GM12892 (cell line): ENCODE measurements around the gene RBMS1.

Experiments
- POLR2A ChIP-seq: IDR thresholded peaks from 2 replicates; pipeline ENCODE4 v1.6.1; 2011; ENCODE audit warnings: low read depth, low read length, control low read depth
- POLR2AphosphoS5 ChIP-seq: IDR thresholded peaks from 2 replicates; pipeline ENCODE4 v1.6.1; 2011; ENCODE audit warnings: low read depth, low read length, control low read depth

DNA sequence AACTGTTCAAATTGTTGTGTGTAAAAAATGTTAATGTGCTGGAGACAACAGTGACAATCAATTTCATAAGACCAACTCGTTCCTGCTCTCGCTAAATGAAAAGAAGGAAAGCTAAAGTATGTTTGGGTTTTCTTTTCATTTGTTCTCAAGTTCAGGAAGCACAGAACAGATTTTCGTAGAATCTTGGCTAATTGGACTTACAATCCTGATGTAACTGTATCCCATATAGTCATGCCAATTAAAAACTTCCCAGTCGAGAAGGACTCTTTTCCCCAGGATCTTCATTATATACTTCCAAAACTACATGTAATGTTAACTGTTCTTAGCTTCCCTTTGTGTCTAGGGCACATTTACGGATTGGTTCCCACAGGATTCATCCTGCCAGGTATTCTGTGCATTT, 158.2 kb downstream of the RBMS1 start:
- TF ChIP-seq POLR2AphosphoS5, result no peak
- no peak for TF ChIP-seq POLR2A
